Liver (tissue), 3 donors: Measurements from ENCODE around the gene PRKCH.

Experiments
- CTCF ChIP-seq: fragments of 150-350 bp; IDR thresholded peaks from 2 replicates; pipeline ENCODE4 v1.5.1; 2017; ENCODE audit warnings: improper control_type of control experiment, low read depth, low read length; ENCODE audit not compliant: missing input control
- EGR1 ChIP-seq, 2 donors: IDR thresholded peaks; 2 replicates each; pipeline ENCODE4 v1.6.1; 2016 to 2018; ENCODE audit warnings: antibody characterized with exemption in 2 of 2, low read depth in 2 of 2
- FOXA1 ChIP-seq: IDR thresholded peaks from 2 replicates; pipeline ENCODE4 v1.6.1; 2016; ENCODE audit warnings: antibody characterized with exemption
- GABPA ChIP-seq, 2 donors: IDR thresholded peaks in 1 of 2; conservative IDR thresholded peaks in 1 of 2; 2 replicates each; pipeline ENCODE4 v1.6.1; 2016; ENCODE audit warnings: antibody characterized with exemption in 2 of 2, mild to moderate bottlenecking in 1 of 2, moderate library complexity in 1 of 2
- JUND ChIP-seq, 2 donors: IDR thresholded peaks; 2 replicates each; pipeline ENCODE4 v1.6.1; 2016; ENCODE audit warnings: antibody characterized with exemption in 2 of 2
- MAX ChIP-seq: IDR thresholded peaks from 2 replicates; pipeline ENCODE4 v1.6.1; 2016; ENCODE audit warnings: antibody characterized with exemption
- RAD21 ChIP-seq, 2 donors: IDR thresholded peaks; 2 replicates each; pipeline ENCODE4 v1.6.1; 2016; ENCODE audit warnings: antibody characterized with exemption in 2 of 2, mild to moderate bottlenecking in 2 of 2
- REST ChIP-seq: IDR thresholded peaks from 2 replicates; pipeline ENCODE4 v1.6.1; 2016; ENCODE audit warnings: antibody characterized with exemption, mild to moderate bottlenecking
- RXRA ChIP-seq, 2 donors: IDR thresholded peaks; 2 replicates each; pipeline ENCODE4 v1.6.1; 2017 to 2018; ENCODE audit warnings: antibody characterized with exemption in 2 of 2, mild to moderate bottlenecking in 1 of 2
- SP1 ChIP-seq: IDR thresholded peaks from 2 replicates; pipeline ENCODE4 v1.6.1; 2018; ENCODE audit warnings: antibody characterized with exemption, mild to moderate bottlenecking
- ZBTB33 ChIP-seq: IDR thresholded peaks from 2 replicates; pipeline ENCODE4 v1.6.1; 2016; ENCODE audit warnings: antibody characterized with exemption
- donor health status: healthy.
- donor health status: healthy.

GRCh38 chr14:61437381-61437780 lies 116.0 kb downstream of the PRKCH start:
- TF ChIP-seq FOXA1 (no peak), RXRA (IDR thresholded peaks at IDR 0.05) (peak in 1 of 2 donors; percentile 8), SP1 (no peak), CTCF (no peak), REST (no peak), ZBTB33 (no peak), EGR1 (IDR thresholded peaks at IDR 0.05; ENCODE audit: low read depth in 2 of 2) (no peak), MAX (no peak), JUND (IDR thresholded peaks at IDR 0.05) (no peak), GABPA (IDR thresholded peaks at IDR 0.05 in 1 of 2, conservative IDR thresholded peaks at IDR 0.05 in 1 of 2) (no peak), RAD21 (IDR thresholded peaks at IDR 0.05) (no peak)
